CD4-positive, alpha-beta T cell (primary cell): ENCODE data around the gene RGS1. TPM values are rescaled to one million over a fixed set of nuclear protein-coding genes. Genes with fewer than 3 reads are reported as not detected.

Experiments
- ATAC-seq: fragments of 200-7000 bp; cut with Tn5 transposase; one replicate; pipeline ENCODE4 v1.10.0; 2022; ENCODE audit warnings: mild to moderate bottlenecking; ENCODE audit not compliant: poor library complexity
- CTCF ChIA-PET: fragments of 350-600 bp; sonication (Branson Sonifier 250); formaldehyde crosslinking; loops from one replicate; lab custom pipeline; 2021; ENCODE audit warnings: antibody characterized with exemption, inconsistent platforms; lab: Charles Lee
- POLR2A ChIA-PET: fragments of 350-600 bp; sonication (Branson Sonifier 250); formaldehyde crosslinking; loops from one replicate; lab custom pipeline; 2021; ENCODE audit warnings: antibody characterized with exemption, inconsistent platforms; lab: Charles Lee
- DNase-seq, 14 experiments: peaks; one replicate each; pipeline ENCODE4 v3.0.0-alpha.2; 2013 to 2020; ENCODE audit warnings: mixed read lengths in 2 of 14
- H3K27ac ChIP-seq, 2 donors: one replicate each; pipeline versions ENCODE4 v1.5.1 to v1.7.0; 2013; ENCODE audit warnings: low read length in 2 of 2, low read depth in 1 of 2, mild to moderate bottlenecking in 1 of 2
- H3K27me3 ChIP-seq, 2 experiments: 1 replicate in 1 of 2; 2 replicates in 1 of 2; pipeline versions ENCODE4 v1.6.1 to v1.7.0; 2013; ENCODE audit warnings: low read length in 2 of 2, control low read depth in 1 of 2, mild to moderate bottlenecking in 1 of 2, moderate library complexity in 1 of 2; ENCODE audit not compliant: insufficient read depth in 2 of 2, control insufficient read depth in 1 of 2
- H3K36me3 ChIP-seq: one replicate; pipeline ENCODE4 v1.6.1; 2013; ENCODE audit warnings: low read length, control low read depth; ENCODE audit not compliant: insufficient read depth
- H3K4me1 ChIP-seq: one replicate; pipeline ENCODE4 v1.6.1; 2013; ENCODE audit warnings: low read length, control low read depth; ENCODE audit not compliant: insufficient read depth
- H3K4me3 ChIP-seq: one replicate; pipeline ENCODE4 v1.5.1; 2013; ENCODE audit warnings: mild to moderate bottlenecking, low read length, moderate library complexity
- H3K9me3 ChIP-seq, 2 experiments: 1 replicate in 1 of 2; 2 replicates in 1 of 2; pipeline versions ENCODE4 v1.6.1 to v1.7.0; 2013; ENCODE audit warnings: low read length in 2 of 2, mild to moderate bottlenecking in 2 of 2, control low read depth in 1 of 2, moderate library complexity in 1 of 2; ENCODE audit not compliant: control insufficient read depth in 1 of 2, insufficient read depth in 1 of 2
- H3K27ac Mint-ChIP-seq: one replicate; pipeline ENCODE4 v1.8.0; 2020; ENCODE audit warnings: mixed read lengths
- H3K27me3 Mint-ChIP-seq: one replicate; pipeline ENCODE4 v1.8.0; 2021; ENCODE audit warnings: mixed read lengths
- H3K36me3 Mint-ChIP-seq: one replicate; pipeline ENCODE4 v1.8.0; 2021; ENCODE audit warnings: low read depth, mixed read lengths
- H3K4me1 Mint-ChIP-seq: one replicate; pipeline ENCODE4 v1.8.0; 2021; ENCODE audit warnings: low read depth, mixed read lengths
- H3K4me3 Mint-ChIP-seq: one replicate; pipeline ENCODE4 v1.8.0; 2020; ENCODE audit warnings: mild to moderate bottlenecking, mixed read lengths
- H3K9me3 Mint-ChIP-seq: one replicate; pipeline ENCODE4 v1.8.0; 2020; ENCODE audit warnings: mixed read lengths
- intact Hi-C, 2 experiments: fragments of 100-400 bp; cut with DNase I in 1 of 2; cut with micrococcal nuclease in 1 of 2; formaldehyde crosslinking; loops; one replicate each; pipeline versions ENCODE4 v1.15.1 to v1.9.0; 2023 to 2025; cut with DNase I, micrococcal nuclease
- total RNA-seq, 174 experiments: library from RNA in 2 of 174; stranded (reverse) in 2 of 174; gene quantifications; one replicate each; pipeline ENCODE4 v1.2.3 and lab custom pipeline; 2021 to 2026
- TF ChIP-seq, protein P1 (sequence below): fragments of 200-600 bp; IDR thresholded peaks from one replicate; pipeline ENCODE4 v1.8.0; 2022; ENCODE audit warnings: antibody characterized with exemption, mild to moderate bottlenecking

RGS1 gene
- total RNA-seq, 2 experiments from 2014 or later: 428 to 429 TPM

DNA sequence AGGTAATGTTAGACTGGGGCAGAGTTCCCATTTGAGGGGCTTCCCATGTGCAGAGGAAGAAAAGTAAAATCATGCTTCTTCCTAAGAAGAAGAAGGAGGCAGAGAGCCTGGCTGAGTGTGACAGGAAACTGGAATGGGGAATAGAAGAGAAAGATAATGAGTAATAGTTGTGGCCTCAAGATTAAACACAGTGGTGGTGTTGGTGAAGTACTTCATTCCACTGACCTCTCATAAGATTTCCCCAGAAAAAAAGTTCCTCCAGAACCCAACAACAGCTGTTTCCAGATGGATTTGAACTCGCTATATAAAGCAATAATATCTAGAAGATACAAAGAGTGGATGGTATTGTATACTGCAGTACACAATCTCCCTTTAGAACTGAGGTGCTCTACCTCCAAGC lies 13.0 kb downstream of the RGS1 start:
- Histone ChIP-seq H3K4me1 (no peaks in the 10 kb centered on the region), H3K4me3 (no peak overlapping the region), H3K36me3 (no peaks in the 10 kb centered on the region), H3K9me3 (no peaks in the 10 kb centered on the region), H3K27ac (no peak overlapping the region), H3K27me3 (no peaks in the 10 kb centered on the region)
- ChIA-PET CTCF (no interaction called here), POLR2A (no interaction called here)
- Mint-ChIP-seq H3K36me3 (no peaks in the 10 kb centered on the region), H3K4me1 (no peaks in the 10 kb centered on the region), H3K4me3 (no peak overlapping the region), H3K27ac (no peak overlapping the region), H3K9me3 (no peaks in the 10 kb centered on the region), H3K27me3 (no peaks in the 10 kb centered on the region)
- ATAC-seq (no peak), DNase-seq (no peak)
- TF ChIP-seq, protein P1, sequence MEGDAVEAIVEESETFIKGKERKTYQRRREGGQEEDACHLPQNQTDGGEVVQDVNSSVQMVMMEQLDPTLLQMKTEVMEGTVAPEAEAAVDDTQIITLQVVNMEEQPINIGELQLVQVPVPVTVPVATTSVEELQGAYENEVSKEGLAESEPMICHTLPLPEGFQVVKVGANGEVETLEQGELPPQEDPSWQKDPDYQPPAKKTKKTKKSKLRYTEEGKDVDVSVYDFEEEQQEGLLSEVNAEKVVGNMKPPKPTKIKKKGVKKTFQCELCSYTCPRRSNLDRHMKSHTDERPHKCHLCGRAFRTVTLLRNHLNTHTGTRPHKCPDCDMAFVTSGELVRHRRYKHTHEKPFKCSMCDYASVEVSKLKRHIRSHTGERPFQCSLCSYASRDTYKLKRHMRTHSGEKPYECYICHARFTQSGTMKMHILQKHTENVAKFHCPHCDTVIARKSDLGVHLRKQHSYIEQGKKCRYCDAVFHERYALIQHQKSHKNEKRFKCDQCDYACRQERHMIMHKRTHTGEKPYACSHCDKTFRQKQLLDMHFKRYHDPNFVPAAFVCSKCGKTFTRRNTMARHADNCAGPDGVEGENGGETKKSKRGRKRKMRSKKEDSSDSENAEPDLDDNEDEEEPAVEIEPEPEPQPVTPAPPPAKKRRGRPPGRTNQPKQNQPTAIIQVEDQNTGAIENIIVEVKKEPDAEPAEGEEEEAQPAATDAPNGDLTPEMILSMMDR: no peak
- intact Hi-C loops: loop anchor here in 1 of 2 experiments (10.0 kb wide), 1 partner anchor 216 kb away; the partner anchor contains the start of gene RGS2

DNA sequence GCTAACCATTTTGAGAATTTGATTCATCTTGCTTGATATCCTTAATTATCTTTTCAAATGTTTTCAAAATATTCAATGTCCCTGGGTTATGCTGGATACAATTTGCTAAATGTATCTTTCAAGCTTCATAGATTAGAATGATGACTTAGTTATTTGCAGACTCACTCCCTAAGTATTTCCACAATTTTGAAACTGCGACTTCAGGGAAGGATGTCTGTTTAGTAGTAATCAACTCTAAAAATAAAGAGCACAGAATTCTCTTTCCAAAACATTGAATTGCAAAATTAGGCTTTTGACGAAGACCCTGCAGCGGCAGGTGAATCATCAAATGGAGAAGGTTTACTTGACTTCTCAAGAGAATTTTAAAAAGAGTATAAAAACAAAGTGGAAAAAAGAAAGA lies 14.2 kb downstream of the RGS1 start:
- intact Hi-C loops: loop anchor here in 1 of 2 experiments (10.0 kb wide), 1 partner anchor 215 kb away; the partner anchor contains the start of gene RGS2
- Histone ChIP-seq H3K27ac (no peak overlapping the region), H3K27me3 (no peaks in the 10 kb centered on the region), H3K4me1 (no peaks in the 10 kb centered on the region), H3K36me3 (no peaks in the 10 kb centered on the region), H3K4me3 (no peak overlapping the region), H3K9me3 (no peaks in the 10 kb centered on the region)
- no peak overlapping the region for H3K4me3 Mint-ChIP-seq
- H3K36me3 Mint-ChIP-seq: no peaks in the 10 kb centered on the region
- CTCF ChIA-PET: no interaction called here
- H3K27ac Mint-ChIP-seq: no peak overlapping the region
- POLR2A ChIA-PET: no interaction called here
- no peaks in the 10 kb centered on the region for H3K9me3 Mint-ChIP-seq
- TF ChIP-seq, protein P1: no peak
- ATAC-seq (no peak), DNase-seq (no peak)
- no peaks in the 10 kb centered on the region for H3K4me1 Mint-ChIP-seq
- H3K27me3 Mint-ChIP-seq: peaks cover 4% of the 10 kb centered on the region

DNA sequence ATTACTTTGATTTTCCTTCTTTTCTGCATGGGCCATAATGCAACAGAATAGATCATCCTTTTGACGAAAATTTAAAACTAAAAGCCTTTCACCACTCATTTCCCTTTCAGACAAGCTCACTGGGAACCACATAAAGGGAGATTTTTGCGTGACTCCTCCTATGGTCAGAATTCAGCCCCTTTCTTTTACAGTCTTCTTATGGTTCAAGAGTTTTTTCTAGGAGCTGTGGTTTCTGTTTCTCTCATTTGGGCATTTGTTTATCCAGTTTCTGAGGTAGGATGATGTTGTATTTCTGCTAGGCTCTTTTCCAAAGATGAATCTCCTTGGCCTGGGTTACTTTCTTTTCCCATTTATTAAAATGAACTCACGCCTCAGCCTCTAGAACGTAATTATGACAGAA lies 16.9 kb downstream of the RGS1 start:
- Histone ChIP-seq H3K27ac (no peak overlapping the region), H3K4me3 (no peak overlapping the region), H3K4me1 (no peaks in the 10 kb centered on the region), H3K27me3 (no peaks in the 10 kb centered on the region), H3K9me3 (no peaks in the 10 kb centered on the region), H3K36me3 (no peaks in the 10 kb centered on the region)
- H3K27me3 Mint-ChIP-seq: peaks cover 4% of the 10 kb centered on the region
- H3K4me1 Mint-ChIP-seq: no peaks in the 10 kb centered on the region
- ChIA-PET CTCF (interaction anchor here (1.0 kb wide), 1 partner anchor 20 kb away, joined by 4 read pairs; no protein-coding TSS in a partner anchor), POLR2A (interaction anchor here (0.7 kb wide), 1 partner anchor 145 kb away, joined by 3 read pairs; no protein-coding TSS in a partner anchor)
- DNase-seq (no peak), ATAC-seq (no peak)
- no peak overlapping the region for H3K27ac Mint-ChIP-seq
- no peaks in the 10 kb centered on the region for H3K9me3 Mint-ChIP-seq
- H3K4me3 Mint-ChIP-seq: no peak overlapping the region
- TF ChIP-seq, protein P1: no peak
- intact Hi-C loops: no loop called here
- no peaks in the 10 kb centered on the region for H3K36me3 Mint-ChIP-seq
